Measurements from ENCODE around the gene SRD5A2. TPM values are rescaled to one million over a fixed set of nuclear protein-coding genes. Genes with fewer than 3 reads are reported as not detected.

The SRD5A2 gene
- total RNA-seq, 5 donors from 2014 or later (not counting 1 experiment from before 2014, with no cell fraction given) = not detected

- ChIA-PET POLR2A (no interaction called here), CTCF (interaction anchor here in 1 of 2 donors (0.6 kb wide), 1 partner anchor 13 kb away, joined by 3 read pairs; no protein-coding TSS in a partner anchor)
- H3K36me3 ChIP-seq (ENCODE audit: control insufficient read depth in 2 of 2, extremely low read depth in 1 of 2, insufficient read depth in 1 of 2, low read length in 1 of 2) = no peaks in the 10 kb centered on the region
- H3K4me3 ChIP-seq (ENCODE audit: control insufficient read depth in 1 of 2, extremely low read depth in 1 of 2, low read length in 1 of 2) = no peak overlapping the region
- H3K27ac Mint-ChIP-seq = no peak overlapping the region
- H3K4me1 ChIP-seq (ENCODE audit: control insufficient read depth in 1 of 2, extremely low read depth in 1 of 2, insufficient read depth in 2 of 2, low read length in 2 of 2) = no peaks in the 10 kb centered on the region
- 69% methylated on average over 11 of the region's 15 CpGs for WGBS (ENCODE audit: insufficient coverage)
- H3K36me3 Mint-ChIP-seq = no peaks in the 10 kb centered on the region
- no peak overlapping the region for H3K27ac ChIP-seq (ENCODE audit: low read length)
- H3K4me3 Mint-ChIP-seq = no peak overlapping the region
- H3K9me3 Mint-ChIP-seq = no peaks in the 10 kb centered on the region
- H3K4me1 Mint-ChIP-seq = no peaks in the 10 kb centered on the region
- H3K27me3 ChIP-seq (replicated peaks in 1 of 2; ENCODE audit: control insufficient read depth in 2 of 2, extremely low read depth in 1 of 2, insufficient read depth in 2 of 2, low read length in 1 of 2) = peaks cover 0 to 12% of the 10 kb centered on the region in 2 experiments
- DNase-seq (no peak), ATAC-seq (replicated peaks in 1 of 4) (no peak)
- H3K9me3 ChIP-seq = no peaks in the 10 kb centered on the region
- H3K27me3 Mint-ChIP-seq = peaks cover 28 to 39% of the 10 kb centered on the region in 2 donors
Observed at GRCh38 chr2:31526946-31527732, 53.6 kb downstream of the SRD5A2 start.

GRCh38 chr2:31525876-31526275 is 54.9 kb downstream of the SRD5A2 start:
- H3K4me3 ChIP-seq (ENCODE audit: control insufficient read depth in 1 of 2, extremely low read depth in 1 of 2, low read length in 1 of 2) = no peak overlapping the region
- Mint-ChIP-seq H3K27ac (no peak overlapping the region), H3K9me3 (no peaks in the 10 kb centered on the region), H3K27me3 (peaks cover 27 to 34% of the 10 kb centered on the region in 2 donors), H3K36me3 (no peaks in the 10 kb centered on the region), H3K4me1 (no peaks in the 10 kb centered on the region), H3K4me3 (no peak overlapping the region)
- H3K36me3 ChIP-seq (ENCODE audit: control insufficient read depth in 2 of 2, extremely low read depth in 1 of 2, insufficient read depth in 1 of 2, low read length in 1 of 2) = no peaks in the 10 kb centered on the region
- 94% methylated on average over 2 of the region's 5 CpGs for WGBS (ENCODE audit: insufficient coverage)
- no peak overlapping the region for H3K27ac ChIP-seq (ENCODE audit: low read length)
- H3K27me3 ChIP-seq (replicated peaks in 1 of 2; ENCODE audit: control insufficient read depth in 2 of 2, extremely low read depth in 1 of 2, insufficient read depth in 2 of 2, low read length in 1 of 2) = peaks cover 0 to 8% of the 10 kb centered on the region in 2 experiments
- POLR2A ChIA-PET = no interaction called here
- DNase-seq (no peak), ATAC-seq (replicated peaks in 1 of 4) (no peak)
- H3K4me1 ChIP-seq (ENCODE audit: control insufficient read depth in 1 of 2, extremely low read depth in 1 of 2, insufficient read depth in 2 of 2, low read length in 2 of 2) = no peaks in the 10 kb centered on the region
- CTCF ChIA-PET = interaction anchor here in 1 of 2 donors (1.4 kb wide), 1 partner anchor 815 kb away, joined by 4 read pairs; no protein-coding TSS in a partner anchor
- no peaks in the 10 kb centered on the region for H3K9me3 ChIP-seq

GRCh38 chr2:31524592-31524991 is 56.1 kb downstream of the SRD5A2 start:
- POLR2A ChIA-PET = no interaction called here
- H3K36me3 Mint-ChIP-seq = no peaks in the 10 kb centered on the region
- Histone ChIP-seq H3K27ac (ENCODE audit: low read length) (no peak overlapping the region), H3K9me3 (no peaks in the 10 kb centered on the region), H3K4me1 (ENCODE audit: control insufficient read depth in 1 of 2, extremely low read depth in 1 of 2, insufficient read depth in 2 of 2, low read length in 2 of 2) (no peaks in the 10 kb centered on the region), H3K36me3 (ENCODE audit: control insufficient read depth in 2 of 2, extremely low read depth in 1 of 2, insufficient read depth in 1 of 2, low read length in 1 of 2) (no peaks in the 10 kb centered on the region), H3K4me3 (ENCODE audit: control insufficient read depth in 1 of 2, extremely low read depth in 1 of 2, low read length in 1 of 2) (no peak overlapping the region), H3K27me3 (replicated peaks in 1 of 2; ENCODE audit: control insufficient read depth in 2 of 2, extremely low read depth in 1 of 2, insufficient read depth in 2 of 2, low read length in 1 of 2) (peaks cover 0 to 8% of the 10 kb centered on the region in 2 experiments)
- DNase-seq = no peak
- H3K27me3 Mint-ChIP-seq = peaks cover 28 to 29% of the 10 kb centered on the region in 2 donors
- WGBS (ENCODE audit: insufficient coverage) = no CpG with 5 or more reads among the region's 4 CpGs
- H3K4me1 Mint-ChIP-seq = no peaks in the 10 kb centered on the region
- no peaks in the 10 kb centered on the region for H3K9me3 Mint-ChIP-seq
- H3K27ac Mint-ChIP-seq = no peak overlapping the region
- H3K4me3 Mint-ChIP-seq = no peak overlapping the region
- no peak for ATAC-seq (replicated peaks in 1 of 4)
- CTCF ChIA-PET = interaction anchor here in 1 of 2 donors (0.7 to 1.1 kb wide), 2 partner anchors 37 to 903 kb away, joined by 3 read pairs; no protein-coding TSS in a partner anchor

GRCh38 chr2:31523871-31524492 is 56.8 kb downstream of the SRD5A2 start:
- POLR2A ChIA-PET = no interaction called here
- Mint-ChIP-seq H3K9me3 (no peaks in the 10 kb centered on the region), H3K4me3 (no peak overlapping the region), H3K27me3 (peaks cover 22 to 26% of the 10 kb centered on the region in 2 donors), H3K36me3 (no peaks in the 10 kb centered on the region), H3K4me1 (no peaks in the 10 kb centered on the region), H3K27ac (no peak overlapping the region)
- Histone ChIP-seq H3K27ac (ENCODE audit: low read length) (no peak overlapping the region), H3K9me3 (no peaks in the 10 kb centered on the region), H3K4me1 (ENCODE audit: control insufficient read depth in 1 of 2, extremely low read depth in 1 of 2, insufficient read depth in 2 of 2, low read length in 2 of 2) (no peaks in the 10 kb centered on the region), H3K4me3 (ENCODE audit: control insufficient read depth in 1 of 2, extremely low read depth in 1 of 2, low read length in 1 of 2) (no peak overlapping the region), H3K36me3 (ENCODE audit: control insufficient read depth in 2 of 2, extremely low read depth in 1 of 2, insufficient read depth in 1 of 2, low read length in 1 of 2) (no peaks in the 10 kb centered on the region), H3K27me3 (replicated peaks in 1 of 2; ENCODE audit: control insufficient read depth in 2 of 2, extremely low read depth in 1 of 2, insufficient read depth in 2 of 2, low read length in 1 of 2) (peaks cover 0 to 8% of the 10 kb centered on the region in 2 experiments)
- ATAC-seq (replicated peaks in 1 of 4) (no peak), DNase-seq (peak in 27 of 35 experiments; percentile 4 to 60 (median 33))
- CTCF ChIA-PET = interaction anchor here (1.1 to 2.3 kb wide), 3 partner anchors 38 to 1521 kb away, joined by 3 to 15 read pairs (median 3); no protein-coding TSS in a partner anchor
- no CpG with 5 or more reads among the region's 8 CpGs for WGBS (ENCODE audit: insufficient coverage)

GRCh38 chr2:31522786-31523185 is 58.0 kb downstream of the SRD5A2 start:
- no peaks in the 10 kb centered on the region for H3K36me3 Mint-ChIP-seq
- Histone ChIP-seq H3K27me3 (replicated peaks in 1 of 2; ENCODE audit: control insufficient read depth in 2 of 2, extremely low read depth in 1 of 2, insufficient read depth in 2 of 2, low read length in 1 of 2) (peaks cover 0 to 8% of the 10 kb centered on the region in 2 experiments), H3K4me3 (ENCODE audit: control insufficient read depth in 1 of 2, extremely low read depth in 1 of 2, low read length in 1 of 2) (no peak overlapping the region), H3K4me1 (ENCODE audit: control insufficient read depth in 1 of 2, extremely low read depth in 1 of 2, insufficient read depth in 2 of 2, low read length in 2 of 2) (no peaks in the 10 kb centered on the region), H3K36me3 (ENCODE audit: control insufficient read depth in 2 of 2, extremely low read depth in 1 of 2, insufficient read depth in 1 of 2, low read length in 1 of 2) (no peaks in the 10 kb centered on the region), H3K27ac (ENCODE audit: low read length) (no peak overlapping the region), H3K9me3 (no peaks in the 10 kb centered on the region)
- ChIA-PET CTCF (interaction anchor here (0.6 to 2.3 kb wide), 11 partner anchors 9 to 1519 kb away, joined by 3 to 15 read pairs (median 3); no protein-coding TSS in a partner anchor), POLR2A (no interaction called here)
- H3K4me3 Mint-ChIP-seq = no peak overlapping the region
- H3K27ac Mint-ChIP-seq = no peak overlapping the region
- DNase-seq (no peak), ATAC-seq (replicated peaks in 1 of 4) (no peak)
- H3K9me3 Mint-ChIP-seq = no peaks in the 10 kb centered on the region
- H3K27me3 Mint-ChIP-seq = peaks cover 30% of the 10 kb centered on the region in 2 donors
- WGBS (ENCODE audit: insufficient coverage) = 100% methylated on average over 1 of the region's 4 CpGs
- H3K4me1 Mint-ChIP-seq = no peaks in the 10 kb centered on the region

- no peaks in the 10 kb centered on the region for H3K9me3 ChIP-seq
- no peaks in the 10 kb centered on the region for H3K9me3 Mint-ChIP-seq
- H3K36me3 ChIP-seq (ENCODE audit: control insufficient read depth in 2 of 2, extremely low read depth in 1 of 2, insufficient read depth in 1 of 2, low read length in 1 of 2) = no peaks in the 10 kb centered on the region
- 80% methylated on average over 3 of the region's 7 CpGs for WGBS (ENCODE audit: insufficient coverage)
- H3K27ac ChIP-seq (ENCODE audit: low read length) = no peak overlapping the region
- no peaks in the 10 kb centered on the region for H3K4me1 Mint-ChIP-seq
- peaks cover 0 to 3% of the 10 kb centered on the region in 2 experiments for H3K27me3 ChIP-seq (replicated peaks in 1 of 2; ENCODE audit: control insufficient read depth in 2 of 2, extremely low read depth in 1 of 2, insufficient read depth in 2 of 2, low read length in 1 of 2)
- no peak overlapping the region for H3K4me3 ChIP-seq (ENCODE audit: control insufficient read depth in 1 of 2, extremely low read depth in 1 of 2, low read length in 1 of 2)
- no peak overlapping the region for H3K27ac Mint-ChIP-seq
- POLR2A ChIA-PET = no interaction called here
- no peak for DNase-seq
- H3K27me3 Mint-ChIP-seq = peaks cover 17 to 29% of the 10 kb centered on the region in 2 donors
- no peaks in the 10 kb centered on the region for H3K4me1 ChIP-seq (ENCODE audit: control insufficient read depth in 1 of 2, extremely low read depth in 1 of 2, insufficient read depth in 2 of 2, low read length in 2 of 2)
- no peak for ATAC-seq (replicated peaks in 1 of 4)
- no peaks in the 10 kb centered on the region for H3K36me3 Mint-ChIP-seq
- no peak overlapping the region for H3K4me3 Mint-ChIP-seq
- CTCF ChIA-PET = no interaction called here
Observed at GRCh38 chr2:31517442-31518203, 63.1 kb downstream of the SRD5A2 start.

Data from T-cell (primary cell).